GM12872 (cell line): ENCODE data around the gene TMEM259.

Experiments used
- CTCF ChIP-seq: IDR thresholded peaks from 3 replicates; pipeline ENCODE4 v1.5.1; 2011; ENCODE audit warnings: low read depth, mild to moderate bottlenecking, low read length, moderate library complexity; ENCODE audit not compliant: insufficient read depth

TMEM259 gene

DNA sequence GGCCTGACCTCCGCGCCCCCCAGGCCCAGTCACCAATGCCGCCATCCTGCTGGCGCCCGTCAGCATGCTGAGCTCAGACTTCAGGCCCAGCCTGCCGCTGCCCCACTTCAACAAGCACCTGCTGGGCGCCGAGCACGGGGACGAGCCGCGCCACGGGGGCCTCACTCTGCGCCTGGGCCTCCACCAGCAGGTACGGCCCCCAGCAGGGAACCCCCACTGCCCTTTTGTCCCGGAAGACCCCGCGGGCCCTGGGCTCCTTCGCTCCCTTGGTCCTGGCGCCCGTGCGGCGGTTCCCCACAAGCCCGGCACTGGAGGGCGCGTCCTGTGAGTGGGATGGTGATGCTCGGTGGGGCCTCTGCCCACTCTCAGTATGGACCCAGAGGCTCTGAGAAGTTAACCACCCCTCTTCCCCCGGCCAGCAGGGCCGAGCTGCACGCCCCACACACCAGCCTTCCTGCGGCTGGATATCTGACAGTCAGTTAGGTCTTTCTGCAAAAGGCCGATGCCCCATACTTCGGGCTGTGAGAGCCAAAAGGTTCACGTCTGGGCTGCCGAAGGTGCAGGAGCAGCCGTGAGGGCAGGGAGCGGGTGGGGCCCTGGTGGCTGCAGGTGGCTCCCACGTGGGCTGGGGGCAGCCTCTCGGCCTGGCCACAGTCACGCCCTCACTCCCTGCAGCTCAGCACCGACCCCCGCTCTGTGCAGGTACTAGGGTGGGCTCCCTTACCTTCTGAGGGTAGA is 28.8 kb downstream of the TMEM259 start:
- no peak for TF ChIP-seq CTCF

DNA sequence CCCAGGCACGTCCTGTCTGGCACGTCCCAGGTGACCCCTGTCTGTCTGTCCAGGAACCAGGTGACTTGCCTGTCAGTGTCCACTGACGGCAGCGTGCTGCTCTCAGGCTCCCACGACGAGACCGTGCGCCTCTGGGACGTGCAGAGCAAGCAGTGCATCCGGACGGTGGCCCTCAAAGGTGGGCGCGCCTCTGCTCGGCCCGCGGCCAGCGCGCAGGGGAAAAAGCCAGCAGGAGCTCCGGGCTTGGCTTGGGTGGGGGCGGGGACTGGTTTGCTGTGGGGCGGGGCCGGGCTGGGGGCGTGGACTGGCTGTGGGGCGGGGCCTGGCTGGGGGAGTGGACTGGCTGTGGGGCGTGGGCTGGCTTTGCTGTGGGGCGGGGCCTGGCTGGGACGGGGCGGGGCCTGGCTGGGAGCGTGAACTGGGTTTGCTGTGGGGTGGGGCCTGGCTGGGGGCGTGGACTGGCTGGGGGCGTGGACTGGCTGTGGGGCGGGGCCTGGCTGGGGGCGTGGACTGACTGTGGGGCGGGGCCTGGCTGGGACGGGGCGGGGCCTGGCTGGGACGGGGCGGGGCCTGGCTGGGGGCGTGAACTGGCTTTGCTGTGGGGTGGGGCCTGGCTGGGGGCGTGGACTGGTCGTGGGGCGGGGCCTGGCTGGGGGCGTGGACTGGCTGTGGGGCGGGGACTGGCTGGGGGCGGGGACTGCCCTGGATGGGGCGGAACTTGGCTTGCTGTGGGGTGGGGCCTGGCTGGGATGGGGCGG is 29.6 kb downstream of the TMEM259 start:
- TF ChIP-seq CTCF = no peak

DNA sequence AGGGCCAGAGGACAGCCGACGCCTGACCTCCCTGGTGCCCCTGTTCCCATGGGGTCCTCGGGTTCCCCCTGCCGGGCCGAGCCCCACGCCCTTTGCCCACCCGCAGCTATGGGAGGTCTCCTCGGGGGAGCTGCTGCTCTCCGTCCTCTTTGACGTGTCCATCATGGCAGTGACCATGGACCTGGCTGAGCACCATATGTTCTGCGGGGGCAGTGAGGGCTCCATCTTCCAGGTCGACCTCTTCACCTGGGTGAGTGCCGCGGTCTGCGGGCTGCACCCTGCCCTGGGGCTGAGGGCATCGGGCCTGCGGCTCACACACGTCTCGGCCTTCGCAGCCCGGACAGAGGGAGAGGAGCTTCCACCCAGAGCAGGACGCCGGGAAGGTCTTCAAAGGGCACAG is 30.2 kb downstream of the TMEM259 start:
- no peak for TF ChIP-seq CTCF

GRCh38 chr19:990119-990571 is 30.8 kb downstream of the TMEM259 start:
- no peak for TF ChIP-seq CTCF

- TF ChIP-seq CTCF = peak; percentile 37; the same call in 2 of the 3 replicates
These were observed 31.4 kb downstream of the TMEM259 start for GRCh38 chr19:989381-990081.

DNA sequence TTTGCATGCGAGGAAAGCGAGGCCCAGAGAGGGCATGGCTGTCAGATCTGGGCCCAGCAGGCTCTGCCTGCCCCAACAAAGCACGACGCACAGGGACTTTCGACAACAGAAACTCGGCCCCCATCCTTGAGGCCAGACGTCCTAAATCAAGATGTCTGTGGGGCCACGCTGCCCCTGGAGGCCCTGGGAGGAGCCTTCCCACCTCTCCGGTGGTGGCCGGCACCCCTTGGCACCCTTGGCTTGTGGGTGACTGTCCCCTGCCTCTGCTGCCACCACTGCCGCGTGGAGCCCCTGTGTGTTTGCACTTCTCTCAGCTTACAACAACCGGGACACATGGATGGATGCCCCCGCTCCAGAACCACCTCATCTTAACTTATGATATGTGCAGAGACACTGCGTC is 32.4 kb downstream of the TMEM259 start:
- no peak for TF ChIP-seq CTCF

- no peak for TF ChIP-seq CTCF
These were observed 32.8 kb downstream of the TMEM259 start for GRCh38 chr19:988081-988480.
